Transverse colon (tissue), 4 donors: ENCODE results near the gene DHRS9. TPM values are rescaled to one million over a fixed set of nuclear protein-coding genes. Genes with fewer than 3 reads are reported as not detected.

Experiments
- DNase-seq: peaks from one replicate; pipeline ENCODE4 v3.0.0-alpha.2; 2019
- H3K27ac ChIP-seq, 4 donors: fragments of 200-600 bp; sonication (generic); 2 replicates each; pipeline ENCODE4 v1.5.1; 2016 to 2018; ENCODE audit warnings: inconsistent platforms in 4 of 4
- H3K27me3 ChIP-seq: fragments of 200-600 bp; sonication (generic); 2 replicates; pipeline ENCODE4 v1.5.1; 2017; ENCODE audit warnings: inconsistent platforms
- H3K36me3 ChIP-seq, 4 donors: fragments of 200-600 bp; sonication (generic); 2 replicates each; pipeline ENCODE4 v1.5.1; 2017 to 2019; ENCODE audit warnings: inconsistent platforms in 4 of 4
- H3K4me1 ChIP-seq, 4 donors: fragments of 200-600 bp; sonication (generic); 2 replicates each; pipeline ENCODE4 v1.5.1; 2017 to 2020; ENCODE audit warnings: inconsistent platforms in 4 of 4
- H3K4me3 ChIP-seq, 4 donors: fragments of 200-600 bp; sonication (generic); 1 replicate in 1 of 4; 2 replicates in 3 of 4; pipeline versions ENCODE4 v1.5.1 to v1.6.1; 2017 to 2019; ENCODE audit warnings: inconsistent platforms in 4 of 4
- H3K9me3 ChIP-seq, 2 donors: fragments of 200-600 bp; sonication (generic); 2 replicates each; pipeline ENCODE4 v1.5.1; 2017 to 2019; ENCODE audit warnings: inconsistent platforms in 2 of 2
- EP300 ChIP-seq: sonication (generic); formaldehyde crosslinking; IDR thresholded peaks from one replicate; pipeline ENCODE4 v1.6.1; 2017; ENCODE audit warnings: antibody characterized with exemption, low read depth
- POLR2A ChIP-seq: fragments of 450-650 bp; IDR thresholded peaks from one replicate; pipeline ENCODE4 v1.6.1; 2016; ENCODE audit warnings: antibody characterized with exemption, mild to moderate bottlenecking, moderate library complexity
- POLR2AphosphoS5 ChIP-seq, 3 donors: sonication (generic); formaldehyde crosslinking; IDR thresholded peaks; one replicate each; pipeline ENCODE4 v1.6.1; 2016; ENCODE audit warnings: antibody characterized with exemption in 3 of 3
- WGBS, 2 donors: methylation state at CpG; one replicate each; pipeline ENCODE4 v1.1.5; 2018; ENCODE audit warnings: low coverage in 1 of 2; 5-methylcytosine and 5-hydroxymethylcytosine counted together
- in situ Hi-C, 4 donors: fragments of 200-750 bp; cut with MboI; loops; one replicate each; pipeline versions ENCODE4 v1.15.0 to v1.15.1; 2017; ENCODE audit warnings: low sequenced_read_pairs in 3 of 4, low pct_ligation_motif_present in 1 of 4, low pct_unique_long_range_greater_than_20kb in 1 of 4
- intact Hi-C: fragments of 100-400 bp; cut with DNase I; formaldehyde crosslinking; loops from one replicate; pipeline ENCODE4 v1.15.1; 2023; ENCODE audit warnings: low total_unique reads
- total RNA-seq, 4 donors: library from RNA; depleted of rRNA; stranded (reverse); fragments of >200 nt; gene quantifications; one replicate each; pipeline ENCODE4 v1.1.0, GENCODE V29; 2016
- TF ChIP-seq, protein P1 (sequence below), 5 experiments: fragments of 200-600 bp in 3 of 5; fragments of 450-650 bp in 2 of 5; sonication (generic) in 3 of 5; IDR thresholded peaks; 1 replicate in 2 of 5; 2 replicates in 3 of 5; pipeline ENCODE4 v1.5.1; 2016 to 2017; ENCODE audit warnings: antibody characterized with exemption in 5 of 5, inconsistent platforms in 3 of 5, mild to moderate bottlenecking in 2 of 5, moderate library complexity in 1 of 5

The DHRS9 gene
- total RNA-seq, 4 donors from 2014 or later: 20.9 to 257 (median 153) TPM

DNA sequence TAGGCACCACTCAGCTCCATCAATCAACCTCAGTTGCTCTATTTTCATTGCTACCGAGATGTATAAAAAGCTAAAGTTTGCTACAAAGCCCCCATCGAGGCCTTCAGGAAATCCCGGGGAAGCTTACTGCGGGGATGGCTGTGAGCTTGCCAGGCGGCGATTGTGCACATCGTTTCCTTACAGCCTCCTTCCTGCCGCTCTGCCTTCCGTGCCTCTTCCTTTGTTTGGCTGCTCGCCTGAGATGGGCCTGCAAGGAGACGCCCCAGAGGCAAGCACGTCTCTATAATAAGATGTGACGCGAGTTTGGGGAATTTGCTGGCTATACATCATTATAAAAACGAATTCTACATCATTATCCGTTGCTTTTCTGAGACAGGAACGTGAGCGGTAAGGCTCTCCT is 41.6 kb downstream of the DHRS9 start:
- 20 to 67% methylated on average over 1 to 18 of the region's 18 CpGs for WGBS, 2 donors
- no peak overlapping the region for H3K4me3 ChIP-seq
- no peaks in the 10 kb centered on the region for H3K9me3 ChIP-seq
- H3K27me3 ChIP-seq: peaks cover 4% of the 10 kb centered on the region
- DNase-seq: no peak
- H3K27ac ChIP-seq: no peak overlapping the region
- intact Hi-C loops (loop anchor here (10.0 kb wide), 1 partner anchor 146 kb away; no protein-coding TSS in a partner anchor), in situ Hi-C loops (no loop called here)
- TF ChIP-seq POLR2A (no peak), EP300 (no peak), POLR2AphosphoS5 (IDR thresholded peaks at IDR 0.05) (no peak)
- TF ChIP-seq, protein P1, sequence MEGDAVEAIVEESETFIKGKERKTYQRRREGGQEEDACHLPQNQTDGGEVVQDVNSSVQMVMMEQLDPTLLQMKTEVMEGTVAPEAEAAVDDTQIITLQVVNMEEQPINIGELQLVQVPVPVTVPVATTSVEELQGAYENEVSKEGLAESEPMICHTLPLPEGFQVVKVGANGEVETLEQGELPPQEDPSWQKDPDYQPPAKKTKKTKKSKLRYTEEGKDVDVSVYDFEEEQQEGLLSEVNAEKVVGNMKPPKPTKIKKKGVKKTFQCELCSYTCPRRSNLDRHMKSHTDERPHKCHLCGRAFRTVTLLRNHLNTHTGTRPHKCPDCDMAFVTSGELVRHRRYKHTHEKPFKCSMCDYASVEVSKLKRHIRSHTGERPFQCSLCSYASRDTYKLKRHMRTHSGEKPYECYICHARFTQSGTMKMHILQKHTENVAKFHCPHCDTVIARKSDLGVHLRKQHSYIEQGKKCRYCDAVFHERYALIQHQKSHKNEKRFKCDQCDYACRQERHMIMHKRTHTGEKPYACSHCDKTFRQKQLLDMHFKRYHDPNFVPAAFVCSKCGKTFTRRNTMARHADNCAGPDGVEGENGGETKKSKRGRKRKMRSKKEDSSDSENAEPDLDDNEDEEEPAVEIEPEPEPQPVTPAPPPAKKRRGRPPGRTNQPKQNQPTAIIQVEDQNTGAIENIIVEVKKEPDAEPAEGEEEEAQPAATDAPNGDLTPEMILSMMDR (IDR thresholded peaks at IDR 0.05): no peak
- no peaks in the 10 kb centered on the region for H3K36me3 ChIP-seq
- peaks cover 0 to 6% (median 0%) of the 10 kb centered on the region in 4 donors for H3K4me1 ChIP-seq

DNA sequence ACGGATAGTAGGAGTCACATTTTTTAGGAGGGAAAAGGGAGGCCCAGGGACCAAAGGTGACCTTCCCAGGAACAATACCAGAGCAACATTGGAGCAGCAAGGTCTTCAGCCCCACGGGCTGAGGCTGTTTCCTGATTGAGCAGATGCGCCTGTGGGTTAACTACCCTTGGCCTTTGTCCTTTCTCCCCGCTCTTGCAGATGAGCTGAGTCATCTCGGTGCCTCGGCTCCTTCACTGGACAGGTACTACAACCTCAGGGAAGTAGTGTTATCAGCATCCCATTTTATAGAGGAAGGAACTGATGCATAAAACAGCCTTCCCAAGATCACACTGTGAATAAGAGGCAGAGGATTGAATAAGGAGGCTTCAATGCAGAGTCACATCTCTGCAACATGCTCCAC is 43.5 kb downstream of the DHRS9 start:
- Histone ChIP-seq H3K9me3 (no peaks in the 10 kb centered on the region), H3K27ac (no peak overlapping the region), H3K36me3 (no peaks in the 10 kb centered on the region), H3K4me3 (no peak overlapping the region), H3K4me1 (peaks cover 0 to 6% (median 0%) of the 10 kb centered on the region in 4 donors), H3K27me3 (peaks cover 4% of the 10 kb centered on the region)
- TF ChIP-seq POLR2AphosphoS5 (IDR thresholded peaks at IDR 0.05): no peak
- TF ChIP-seq EP300: no peak
- no peak for TF ChIP-seq POLR2A
- TF ChIP-seq, protein P1 (IDR thresholded peaks at IDR 0.05): no peak
- in situ Hi-C loops (no loop called here), intact Hi-C loops (loop anchor here (10.0 kb wide), 1 partner anchor 148 kb away; no protein-coding TSS in a partner anchor)
- DNase-seq: no peak
- WGBS, 2 donors: 78% methylated on average over 6 of the region's 6 CpGs; no CpG with 5 or more reads in 1 of the 2 donors

DNA sequence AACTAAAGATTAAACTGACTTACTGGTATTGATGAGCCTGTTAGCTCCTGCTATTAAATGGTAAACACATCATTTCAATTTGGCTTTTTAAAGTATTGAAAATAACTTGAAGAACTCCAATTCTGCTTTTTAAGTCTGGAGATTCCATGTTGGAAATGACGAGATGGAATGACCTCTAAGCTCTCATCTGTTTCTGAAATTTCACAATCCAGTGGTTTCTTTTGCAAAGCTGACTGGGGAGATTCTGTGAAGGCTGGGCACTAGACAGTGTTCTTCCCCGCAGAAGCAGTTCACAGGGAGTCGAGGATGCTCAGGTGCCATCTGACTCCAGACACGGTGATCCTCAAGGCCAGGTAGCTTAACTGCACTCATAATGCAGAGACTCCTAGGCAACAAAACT is 44.7 kb downstream of the DHRS9 start:
- no peak for DNase-seq
- H3K9me3 ChIP-seq: no peaks in the 10 kb centered on the region
- no peaks in the 10 kb centered on the region for H3K36me3 ChIP-seq
- 70 to 93% methylated on average over 1 to 4 of the region's 4 CpGs for WGBS, 2 donors
- peaks cover 0 to 6% (median 0%) of the 10 kb centered on the region in 4 donors for H3K4me1 ChIP-seq
- H3K4me3 ChIP-seq: no peak overlapping the region
- in situ Hi-C loops: no loop called here
- intact Hi-C loops: loop anchor here (10.0 kb wide), 1 partner anchor 149 kb away; no protein-coding TSS in a partner anchor
- no peak overlapping the region for H3K27ac ChIP-seq
- TF ChIP-seq POLR2AphosphoS5 (IDR thresholded peaks at IDR 0.05): no peak
- no peak for TF ChIP-seq EP300
- TF ChIP-seq POLR2A: no peak
- TF ChIP-seq, protein P1 (IDR thresholded peaks at IDR 0.05): no peak
- peaks cover 4% of the 10 kb centered on the region for H3K27me3 ChIP-seq

DNA sequence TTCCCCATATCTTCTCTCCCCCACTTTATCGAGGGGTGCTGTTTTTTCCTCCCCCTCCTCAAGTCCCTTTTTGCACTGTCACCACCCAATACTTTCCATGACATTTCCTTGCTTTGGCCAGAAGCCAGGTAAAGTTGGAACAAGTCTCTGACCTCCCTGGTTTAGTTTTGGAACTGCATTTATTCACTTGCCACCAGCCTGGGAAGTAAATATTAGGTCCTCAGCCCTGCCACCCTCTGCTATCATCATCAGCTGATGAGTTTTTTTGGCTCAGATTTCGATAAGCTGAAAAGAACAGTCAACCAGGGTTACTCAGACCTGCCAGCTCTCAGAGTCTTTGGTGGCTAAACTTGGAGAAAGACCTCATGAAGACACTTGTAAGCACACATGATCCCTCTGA is 47.0 kb downstream of the DHRS9 start:
- Histone ChIP-seq H3K27ac (no peak overlapping the region), H3K27me3 (no peaks in the 10 kb centered on the region), H3K4me1 (no peaks in the 10 kb centered on the region), H3K9me3 (no peaks in the 10 kb centered on the region), H3K4me3 (no peak overlapping the region), H3K36me3 (no peaks in the 10 kb centered on the region)
- WGBS, 2 donors: 37% methylated on average over 2 of the region's 2 CpGs; no CpG with 5 or more reads in 1 of the 2 donors
- in situ Hi-C loops (no loop called here), intact Hi-C loops (loop anchor here (10.0 kb wide), 1 partner anchor 152 kb away; no protein-coding TSS in a partner anchor)
- DNase-seq: no peak
- TF ChIP-seq POLR2AphosphoS5 (IDR thresholded peaks at IDR 0.05): no peak
- TF ChIP-seq, protein P1 (IDR thresholded peaks at IDR 0.05): no peak
- no peak for TF ChIP-seq EP300
- TF ChIP-seq POLR2A: no peak
